GM12875 (cell line): ENCODE data around the gene TACR1.

ENCODE experiments used
- H3K4me3 ChIP-seq: one replicate; pipeline ENCODE4 v1.5.1; 2011; ENCODE audit warnings: low read depth, low read length, control low read depth
- TF ChIP-seq, protein P1 (sequence below): IDR thresholded peaks from 2 replicates; pipeline ENCODE4 v1.5.1; 2011; ENCODE audit warnings: low read depth, mild to moderate bottlenecking, control low read depth, inconsistent platforms, low read length, moderate library complexity, borderline replicate concordance; ENCODE audit not compliant: insufficient read depth

Gene TACR1

DNA sequence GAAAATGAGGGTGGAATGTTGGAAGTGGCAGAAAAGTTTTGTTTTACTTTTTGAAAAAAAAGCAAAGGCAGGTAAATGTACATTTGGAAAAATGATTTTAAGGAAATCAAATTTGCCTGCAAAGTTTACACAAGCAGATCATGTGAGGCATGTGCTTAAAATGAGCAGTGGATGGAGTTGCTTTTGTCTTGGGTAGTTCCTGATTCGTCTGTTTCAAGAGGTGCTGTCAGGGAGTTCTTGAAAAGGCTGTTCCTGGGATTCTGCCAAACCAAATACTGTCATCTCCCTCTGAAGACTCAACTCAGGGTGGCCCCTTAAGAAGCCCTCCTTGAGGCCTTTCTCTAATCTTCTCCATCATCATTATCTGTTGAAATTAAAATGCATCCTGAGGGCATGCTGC is 59.0 kb downstream of the TACR1 start:
- TF ChIP-seq, protein P1, sequence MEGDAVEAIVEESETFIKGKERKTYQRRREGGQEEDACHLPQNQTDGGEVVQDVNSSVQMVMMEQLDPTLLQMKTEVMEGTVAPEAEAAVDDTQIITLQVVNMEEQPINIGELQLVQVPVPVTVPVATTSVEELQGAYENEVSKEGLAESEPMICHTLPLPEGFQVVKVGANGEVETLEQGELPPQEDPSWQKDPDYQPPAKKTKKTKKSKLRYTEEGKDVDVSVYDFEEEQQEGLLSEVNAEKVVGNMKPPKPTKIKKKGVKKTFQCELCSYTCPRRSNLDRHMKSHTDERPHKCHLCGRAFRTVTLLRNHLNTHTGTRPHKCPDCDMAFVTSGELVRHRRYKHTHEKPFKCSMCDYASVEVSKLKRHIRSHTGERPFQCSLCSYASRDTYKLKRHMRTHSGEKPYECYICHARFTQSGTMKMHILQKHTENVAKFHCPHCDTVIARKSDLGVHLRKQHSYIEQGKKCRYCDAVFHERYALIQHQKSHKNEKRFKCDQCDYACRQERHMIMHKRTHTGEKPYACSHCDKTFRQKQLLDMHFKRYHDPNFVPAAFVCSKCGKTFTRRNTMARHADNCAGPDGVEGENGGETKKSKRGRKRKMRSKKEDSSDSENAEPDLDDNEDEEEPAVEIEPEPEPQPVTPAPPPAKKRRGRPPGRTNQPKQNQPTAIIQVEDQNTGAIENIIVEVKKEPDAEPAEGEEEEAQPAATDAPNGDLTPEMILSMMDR = no peak
- no peak overlapping the region for H3K4me3 ChIP-seq

GRCh38 chr2:75139171-75139570 is 60.1 kb downstream of the TACR1 start:
- no peak overlapping the region for H3K4me3 ChIP-seq
- TF ChIP-seq, protein P1 = no peak

DNA sequence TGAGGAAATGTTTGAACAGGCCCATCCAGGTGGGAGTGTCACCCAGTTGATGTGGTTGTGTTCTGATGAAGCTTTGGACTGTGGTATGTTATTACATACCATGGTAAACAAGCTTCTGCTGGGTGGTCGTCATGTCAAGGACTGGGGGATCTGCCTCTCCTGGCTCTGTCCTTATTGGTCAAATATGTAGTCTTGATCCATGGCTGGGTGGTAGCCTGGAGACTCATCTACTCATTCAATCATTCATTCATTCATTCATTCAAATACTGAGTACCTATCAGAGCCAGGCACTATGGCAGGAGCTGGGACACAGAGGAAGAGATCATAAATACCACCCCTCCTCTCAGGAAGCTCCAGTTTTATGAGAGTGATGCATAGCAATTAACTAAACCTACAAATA is 60.8 kb downstream of the TACR1 start:
- no peak overlapping the region for H3K4me3 ChIP-seq
- TF ChIP-seq, protein P1 = no peak

DNA sequence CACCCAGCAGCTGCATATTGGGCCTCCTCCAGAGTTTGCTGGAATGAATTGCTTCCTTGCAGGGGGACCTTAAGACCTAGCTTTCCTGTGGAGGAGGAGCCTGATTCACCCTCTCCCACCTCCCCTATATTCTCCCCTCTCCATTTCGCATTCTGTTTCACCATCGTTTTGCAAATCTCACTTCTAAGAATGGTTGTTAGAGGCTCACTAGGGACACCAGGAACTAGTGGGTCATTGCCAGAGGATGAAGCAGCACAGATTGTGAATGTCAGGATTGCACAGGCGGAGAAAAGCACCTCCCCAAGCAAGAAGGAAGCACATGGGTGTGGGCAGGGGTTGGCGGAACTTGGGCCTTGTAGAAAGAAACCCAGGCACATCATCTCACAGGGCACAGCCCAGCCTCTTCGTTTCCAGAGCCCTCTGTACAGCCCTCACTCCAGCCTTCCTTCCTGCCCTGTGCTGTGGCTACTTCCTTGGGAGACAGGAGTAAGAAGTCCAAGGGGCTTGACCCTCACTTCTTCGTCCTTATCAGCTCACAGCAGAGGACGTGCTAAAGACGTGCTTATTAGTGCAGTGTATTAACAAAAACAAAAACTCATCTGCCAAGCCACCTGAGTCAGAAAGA is 63.4 kb downstream of the TACR1 start:
- TF ChIP-seq, protein P1 = no peak
- H3K4me3 ChIP-seq = no peak overlapping the region

DNA sequence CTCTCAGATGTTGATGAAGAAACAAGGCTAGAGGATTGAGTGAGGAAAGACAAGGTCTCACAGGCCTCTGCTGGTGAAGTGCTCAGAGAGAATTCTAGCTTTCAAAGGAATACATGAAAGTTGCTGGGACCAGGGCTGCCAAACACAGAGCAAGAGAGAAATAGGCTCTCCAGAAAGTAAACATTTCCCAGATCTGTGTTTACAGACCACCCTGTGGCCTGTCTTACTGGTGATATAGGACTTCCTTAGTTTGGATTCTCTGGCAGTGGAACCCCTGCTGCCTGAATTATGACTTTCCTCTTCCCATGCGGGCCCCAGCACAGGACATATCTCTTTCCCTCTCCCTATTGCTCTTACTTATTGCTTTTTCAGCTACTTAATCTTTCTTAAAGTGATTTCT is 64.5 kb downstream of the TACR1 start:
- H3K4me3 ChIP-seq = no peak overlapping the region
- TF ChIP-seq, protein P1 = no peak

DNA sequence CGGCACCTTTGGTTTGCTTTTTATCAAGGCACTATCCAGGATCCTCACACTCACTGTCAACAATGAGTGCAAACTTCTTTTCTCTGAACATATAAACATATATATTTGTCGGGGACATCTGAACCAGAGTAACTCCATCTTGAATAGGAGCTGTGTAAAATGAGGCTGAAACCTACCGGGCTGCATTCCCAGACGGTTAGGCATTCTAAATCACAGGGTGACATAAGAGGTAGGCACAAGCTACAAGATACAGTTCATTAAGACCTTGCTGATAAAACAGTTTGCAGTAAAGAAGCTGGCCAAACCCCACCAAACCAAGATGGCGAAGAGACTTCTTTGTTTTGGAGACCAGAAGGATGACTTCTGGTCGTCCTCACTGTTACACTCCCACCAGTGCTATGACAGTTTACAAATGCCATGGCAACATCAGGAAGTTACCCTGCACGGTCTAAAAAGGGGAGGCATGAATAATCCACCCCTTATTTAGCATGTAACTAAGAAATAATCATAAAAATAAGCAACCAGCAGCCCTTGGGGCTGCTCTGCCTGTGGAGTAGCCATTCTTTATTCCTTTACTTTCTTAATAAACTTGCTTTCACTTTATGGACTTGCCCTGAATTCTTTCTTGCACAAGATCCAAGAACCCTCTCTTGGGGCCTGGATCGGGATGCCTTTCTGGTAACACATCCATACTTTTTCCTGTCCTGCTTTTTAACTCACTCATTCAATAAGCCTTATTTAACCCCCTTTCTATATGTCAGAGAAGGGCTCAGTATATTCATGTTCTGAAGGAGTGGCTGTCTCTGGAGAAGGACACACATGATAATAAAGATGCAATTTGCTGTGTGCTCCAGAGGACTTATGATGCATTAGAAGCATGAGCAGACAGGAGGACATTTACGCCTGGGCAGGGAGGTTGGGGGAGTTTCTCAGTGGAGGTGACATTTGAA is 65.4 kb downstream of the TACR1 start:
- TF ChIP-seq, protein P1 = no peak
- no peak overlapping the region for H3K4me3 ChIP-seq

GRCh38 chr2:75130171-75130570 is 69.1 kb downstream of the TACR1 start:
- TF ChIP-seq, protein P1 = peak; percentile 34; the same call in 1 of the 2 replicates
- no peak overlapping the region for H3K4me3 ChIP-seq
